ENCODE data around the gene CFAP299.

DNA sequence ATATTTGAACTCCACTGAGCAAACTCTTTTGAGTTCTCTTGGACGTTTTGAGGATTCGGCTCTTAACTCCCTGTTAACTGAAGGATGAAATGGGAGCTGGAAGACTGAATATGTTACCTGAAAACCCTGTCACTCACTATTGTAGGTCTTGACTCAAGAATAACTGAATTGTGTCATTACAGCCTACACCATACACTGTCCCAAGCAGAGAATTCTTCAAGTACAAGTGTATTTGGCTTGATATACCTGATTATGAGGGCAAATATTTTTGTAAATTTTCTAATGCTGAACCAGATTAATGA is 276.1 kb downstream of the CFAP299 start:
- no peak for TF ChIP-seq POLR2A (IDR thresholded peaks at IDR 0.05; ENCODE audit: low read length)
- no peak for TF ChIP-seq GATA1 (IDR thresholded peaks at IDR 0.05; ENCODE audit: low read depth, low read length)
